Lower leg skin (tissue), 3 donors: Measurements from ENCODE around the gene GJB6.

ENCODE experiments used
- CTCF ChIP-seq, 3 donors: fragments of 450-650 bp; IDR thresholded peaks; one replicate each; pipeline ENCODE4 v1.5.1; 2016; ENCODE audit warnings: antibody characterized with exemption in 3 of 3, mild to moderate bottlenecking in 3 of 3, moderate library complexity in 2 of 3
- POLR2A ChIP-seq, 2 donors: fragments of 450-650 bp; IDR thresholded peaks; one replicate each; pipeline ENCODE4 v1.6.1; 2016 to 2017; ENCODE audit warnings: antibody characterized with exemption in 2 of 2, mild to moderate bottlenecking in 1 of 2, moderate library complexity in 1 of 2

DNA sequence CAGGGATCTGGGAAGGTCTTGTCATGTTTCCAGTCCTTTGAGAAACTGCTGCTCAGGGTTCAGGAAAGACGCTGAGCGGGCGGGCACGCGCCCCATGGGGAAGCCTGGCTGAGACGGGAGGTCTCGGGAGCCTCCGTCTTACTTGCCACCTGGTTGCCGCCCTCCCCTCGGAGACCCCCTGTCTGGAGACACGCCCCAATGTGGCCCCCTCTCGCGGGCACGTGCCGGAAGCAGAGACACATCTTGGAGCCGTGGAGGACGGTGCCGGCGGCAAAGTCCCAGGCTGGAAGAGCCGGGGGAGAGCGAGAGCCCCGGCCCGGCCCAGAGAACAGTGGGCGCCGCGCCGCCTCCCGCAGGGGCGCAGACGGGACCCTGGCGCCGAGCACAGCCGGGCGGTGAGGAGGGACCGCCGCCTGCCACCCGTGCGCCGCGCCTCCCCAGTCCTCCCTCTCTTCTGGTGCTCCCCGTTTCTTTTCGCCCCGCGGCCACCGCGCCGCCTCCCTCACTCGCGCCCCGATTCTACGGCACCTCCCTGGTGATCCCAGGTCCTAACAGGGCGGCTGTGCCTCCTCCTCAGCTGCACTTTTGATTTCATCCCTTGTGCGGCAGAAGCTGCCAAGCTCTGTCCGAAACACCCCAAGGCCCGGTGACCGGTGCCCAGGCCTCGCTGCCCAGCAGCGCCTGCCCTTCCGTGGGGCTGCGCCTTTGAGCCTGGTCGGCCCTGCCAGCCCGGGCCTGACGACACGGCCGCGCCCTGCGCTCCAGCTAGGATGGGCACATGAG, 54.9 kb downstream of the GJB6 start:
- TF ChIP-seq CTCF (IDR thresholded peaks at IDR 0.05) (no peak), POLR2A (IDR thresholded peaks at IDR 0.05) (no peak)
